ENCODE measurements around the gene FOXB2.
"Not testable (repeated sequence)": the region's sequence is repeated elsewhere in the genome, so short reads cannot be mapped to it uniquely, and the experiment has no call there.

The FOXB2 gene

DNA sequence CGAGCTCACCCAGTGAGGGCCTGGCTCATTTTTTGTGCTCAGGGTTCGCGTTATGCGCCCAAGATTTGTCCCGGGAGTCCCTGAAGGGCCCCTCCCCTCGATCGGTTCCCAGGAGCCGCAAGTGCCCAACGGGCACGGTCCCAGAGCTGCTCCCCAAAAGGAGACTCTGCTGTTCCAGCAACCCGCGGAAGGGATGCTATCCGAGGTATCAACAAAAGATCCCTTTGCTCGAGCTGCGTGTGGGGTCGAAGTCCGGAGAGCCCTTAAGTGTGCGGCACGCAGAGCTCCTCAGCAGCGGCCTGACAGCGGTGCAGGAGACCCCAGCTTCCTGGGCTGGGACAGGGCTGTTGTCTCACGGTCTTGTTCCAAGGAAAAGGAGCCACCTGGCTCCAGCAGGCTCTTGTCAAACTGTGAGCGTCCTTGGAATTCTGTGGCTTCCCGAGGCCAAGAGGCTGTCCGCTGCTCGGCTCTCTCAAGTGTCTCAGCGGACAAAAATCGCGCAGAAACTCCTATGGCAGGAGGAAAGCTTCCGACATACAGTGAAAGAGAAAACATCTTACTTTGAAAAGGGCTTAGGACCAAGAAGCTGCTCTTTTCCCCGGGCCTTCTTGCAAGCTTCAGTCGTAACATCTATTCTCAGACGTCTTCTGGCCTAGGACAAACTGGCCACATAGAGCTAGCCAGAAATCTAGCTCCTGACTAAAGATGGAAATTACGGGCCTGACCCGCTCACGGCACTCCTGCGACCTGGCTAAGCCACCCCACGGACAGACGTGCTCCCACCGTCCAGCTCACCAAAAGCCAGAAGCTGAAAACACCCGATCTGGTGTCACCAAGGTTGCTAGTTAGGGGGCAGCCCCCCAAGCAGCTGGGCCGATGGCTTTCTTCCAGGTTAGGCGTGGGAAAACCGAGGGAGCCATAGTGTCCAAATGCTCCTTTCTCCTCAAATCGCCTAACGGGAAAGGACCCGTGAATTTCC, 2.6 kb upstream of the FOXB2 start:
- DNase-seq (ENCODE audit: low spot score), result no peak

GRCh38 chr9:77017505-77017894, 2.0 kb upstream of the FOXB2 start:
- no peak for DNase-seq (ENCODE audit: low spot score)

DNA sequence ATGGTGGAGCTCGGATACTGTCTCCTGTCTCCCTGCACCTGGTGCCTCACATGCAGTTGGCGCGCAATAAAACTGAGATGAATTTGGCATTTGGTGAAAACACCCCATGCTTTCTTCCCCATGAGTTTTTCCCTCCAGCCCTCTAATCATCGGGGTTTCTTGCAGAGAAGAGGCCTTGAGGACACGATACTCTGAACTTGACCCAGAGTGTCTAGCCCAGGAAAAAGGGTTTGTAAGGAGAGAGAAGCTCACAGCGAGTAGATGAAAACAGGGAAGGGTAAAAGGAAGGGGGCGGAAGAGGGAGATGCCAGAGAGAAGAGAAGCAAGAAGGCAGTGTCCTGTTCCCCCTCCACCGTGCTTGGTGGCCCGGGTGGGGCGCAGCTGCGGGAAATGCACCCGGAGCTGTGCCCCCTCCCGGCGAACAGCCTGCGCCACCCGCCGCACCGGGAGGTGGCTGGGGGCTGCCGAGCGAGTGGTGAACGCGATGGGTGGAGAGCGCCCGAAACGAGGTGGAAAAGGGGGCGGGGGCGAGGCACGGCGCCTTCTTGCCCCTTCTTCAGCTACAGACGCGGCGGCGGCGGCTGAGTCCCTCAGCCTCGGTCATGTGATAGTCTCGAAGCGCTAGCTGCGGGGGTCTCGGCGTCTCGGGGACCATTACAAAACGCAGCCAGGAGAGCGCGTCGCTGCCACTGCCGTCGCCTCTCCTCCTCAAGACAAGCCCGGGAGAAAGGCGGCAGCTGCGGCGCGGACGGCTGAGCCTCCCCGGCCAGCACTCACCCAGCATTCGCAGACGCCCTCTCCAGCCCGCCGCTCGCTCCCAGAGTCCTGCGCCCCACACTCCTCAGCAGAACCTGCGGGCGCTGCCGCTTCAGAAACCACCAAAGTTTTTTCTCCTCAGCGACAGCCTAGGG, 1.1 kb upstream of the FOXB2 start:
- DNase-seq (ENCODE audit: low spot score), result no peak

DNA sequence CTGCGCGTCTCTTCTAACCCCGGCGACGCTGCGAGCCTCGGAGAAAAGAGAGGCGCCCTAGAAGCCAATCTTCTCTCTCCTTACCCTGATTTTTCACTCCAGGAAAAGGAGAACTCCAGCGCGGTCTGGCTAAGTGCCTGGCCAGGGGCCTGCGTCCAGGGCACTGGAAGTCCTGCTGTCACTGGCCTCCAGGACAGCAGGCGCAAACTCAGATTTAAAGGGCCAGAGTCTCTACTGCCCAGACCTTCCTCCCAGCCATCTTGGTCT, 553 bp upstream of the FOXB2 start:
- DNase-seq (ENCODE audit: low spot score), result no peak

- no peak for DNase-seq (ENCODE audit: low spot score)
These were observed 514 bp downstream of the FOXB2 start for GRCh38 chr9:77019926-77020412.

GRCh38 chr9:77020413-77021290, 1.2 kb downstream of the FOXB2 start:
- no peak for DNase-seq (ENCODE audit: low spot score)

DNA sequence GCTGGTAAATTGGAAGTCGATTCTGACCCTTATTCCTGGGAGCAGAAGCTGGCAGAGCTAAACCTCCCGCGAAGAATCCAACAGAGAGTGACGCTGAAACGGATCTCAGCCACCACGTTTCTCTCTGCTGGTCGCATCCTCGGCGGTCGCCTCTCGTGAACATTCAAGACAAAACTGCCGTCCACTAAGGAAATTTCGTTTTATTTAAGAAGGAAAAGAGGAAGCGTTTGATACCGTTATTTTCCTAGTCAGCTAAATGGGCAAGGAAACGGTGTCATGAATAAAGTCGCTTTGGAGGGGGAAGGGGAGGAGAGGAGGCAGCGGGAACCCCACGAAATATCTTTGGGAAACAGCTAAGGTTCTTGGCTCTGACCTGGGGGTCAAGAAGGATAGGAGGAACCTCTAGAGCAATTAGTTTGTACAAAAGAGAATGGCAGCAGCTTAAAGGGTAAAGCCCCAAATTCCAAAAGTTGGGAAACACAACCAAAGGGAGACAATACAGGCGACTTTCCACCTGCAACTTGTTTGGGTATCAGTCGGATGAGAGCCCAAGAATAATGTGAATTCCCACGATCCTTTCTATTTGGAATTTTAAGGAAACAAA, 1.9 kb downstream of the FOXB2 start:
- no peak for DNase-seq (ENCODE audit: low spot score)

DNA sequence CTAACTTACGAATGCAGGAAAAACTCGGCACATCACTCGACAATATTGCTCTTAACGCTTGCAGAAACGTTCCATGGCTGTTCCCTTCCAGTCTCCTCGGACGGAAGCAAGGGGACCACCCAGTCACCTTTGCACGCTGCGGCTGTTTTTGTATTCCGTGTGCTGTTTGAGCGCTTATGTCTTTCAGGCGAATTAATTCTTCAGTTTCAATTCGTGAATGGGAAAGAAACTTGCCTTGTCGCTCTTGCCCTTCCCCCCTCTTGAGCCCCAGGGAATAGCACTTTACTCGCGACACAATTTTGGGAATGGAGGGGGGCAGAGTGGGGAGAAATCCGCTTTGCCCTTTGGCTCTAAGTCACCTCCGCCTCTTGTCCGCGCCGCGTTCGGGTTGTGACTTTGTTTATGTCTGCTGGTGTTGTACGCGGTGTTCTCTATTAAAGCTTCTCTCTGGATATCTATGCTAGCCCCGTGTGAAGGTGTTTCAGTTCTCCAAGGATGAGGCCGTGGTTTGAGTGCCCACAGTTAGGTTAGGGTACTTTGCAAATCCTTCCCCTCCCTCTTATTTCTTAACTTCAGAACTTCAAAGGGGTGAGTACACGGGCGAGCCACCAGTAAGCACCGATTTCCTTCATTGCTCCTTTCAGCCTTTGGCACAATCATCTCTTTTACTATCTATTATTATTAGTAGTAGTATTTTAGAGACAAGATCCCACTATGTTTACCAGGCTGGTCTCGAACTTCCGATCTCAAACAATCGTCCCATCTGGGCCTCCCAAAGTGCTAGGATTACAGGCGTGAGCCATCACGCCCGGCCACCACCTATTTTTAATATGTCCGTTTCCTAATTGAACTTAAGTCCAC, 2.7 kb downstream of the FOXB2 start:
- no peak for DNase-seq (ENCODE audit: low spot score)

DNA sequence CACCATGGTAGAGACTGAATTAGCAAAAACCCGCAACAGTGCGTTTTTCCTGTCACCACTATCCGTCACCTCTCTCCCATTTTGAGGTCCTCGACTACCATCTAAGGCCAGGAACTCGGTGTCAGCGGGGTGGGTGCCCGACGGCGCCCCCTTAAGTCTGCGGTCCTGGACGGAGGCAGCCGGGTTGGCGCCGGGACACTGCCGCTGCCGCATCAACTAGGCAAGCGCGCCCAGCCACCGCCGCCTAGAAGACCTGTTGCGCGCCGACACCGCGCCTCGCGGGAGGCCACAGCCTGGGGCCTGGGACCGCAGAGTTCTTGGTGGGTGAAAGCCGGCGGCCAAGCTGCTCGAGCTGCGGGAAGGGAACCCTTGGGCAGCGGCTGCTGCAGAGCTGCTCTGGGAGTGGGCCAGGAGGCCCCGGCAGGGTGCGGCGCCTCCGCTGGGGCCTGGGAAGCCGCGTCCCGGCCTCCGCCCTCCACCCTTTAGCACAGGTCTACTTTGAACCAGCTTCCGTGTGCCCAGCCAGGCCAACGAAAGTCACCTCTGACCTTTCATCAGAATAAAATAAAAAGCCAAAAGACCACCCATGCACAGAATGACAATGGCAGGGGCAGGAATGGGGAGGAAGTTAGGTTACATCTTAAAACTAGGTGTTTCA, 3.5 kb downstream of the FOXB2 start:
- DNase-seq (ENCODE audit: low spot score), result no peak

DNA sequence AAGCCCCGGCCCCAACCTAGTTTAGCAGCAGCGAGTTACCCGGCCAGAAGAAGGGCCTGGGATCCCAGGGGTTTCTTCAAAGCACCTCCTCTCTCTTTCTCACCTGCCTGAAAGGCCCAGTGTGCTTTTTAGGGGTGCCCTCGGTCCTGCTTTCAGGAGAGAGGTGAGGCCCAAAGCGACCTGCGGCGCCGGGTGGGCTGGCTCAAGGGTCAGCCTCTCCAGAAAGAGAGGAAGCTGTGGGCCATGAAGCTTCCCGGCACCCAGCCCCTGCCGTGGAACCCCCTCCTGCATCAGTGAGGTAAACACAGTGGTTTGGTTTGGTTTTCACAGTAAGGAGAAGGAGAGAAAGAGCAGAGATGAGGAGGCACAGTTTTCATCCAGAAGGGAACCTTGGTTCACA, 4.3 kb downstream of the FOXB2 start:
- no peak for DNase-seq (ENCODE audit: low spot score)

DNA sequence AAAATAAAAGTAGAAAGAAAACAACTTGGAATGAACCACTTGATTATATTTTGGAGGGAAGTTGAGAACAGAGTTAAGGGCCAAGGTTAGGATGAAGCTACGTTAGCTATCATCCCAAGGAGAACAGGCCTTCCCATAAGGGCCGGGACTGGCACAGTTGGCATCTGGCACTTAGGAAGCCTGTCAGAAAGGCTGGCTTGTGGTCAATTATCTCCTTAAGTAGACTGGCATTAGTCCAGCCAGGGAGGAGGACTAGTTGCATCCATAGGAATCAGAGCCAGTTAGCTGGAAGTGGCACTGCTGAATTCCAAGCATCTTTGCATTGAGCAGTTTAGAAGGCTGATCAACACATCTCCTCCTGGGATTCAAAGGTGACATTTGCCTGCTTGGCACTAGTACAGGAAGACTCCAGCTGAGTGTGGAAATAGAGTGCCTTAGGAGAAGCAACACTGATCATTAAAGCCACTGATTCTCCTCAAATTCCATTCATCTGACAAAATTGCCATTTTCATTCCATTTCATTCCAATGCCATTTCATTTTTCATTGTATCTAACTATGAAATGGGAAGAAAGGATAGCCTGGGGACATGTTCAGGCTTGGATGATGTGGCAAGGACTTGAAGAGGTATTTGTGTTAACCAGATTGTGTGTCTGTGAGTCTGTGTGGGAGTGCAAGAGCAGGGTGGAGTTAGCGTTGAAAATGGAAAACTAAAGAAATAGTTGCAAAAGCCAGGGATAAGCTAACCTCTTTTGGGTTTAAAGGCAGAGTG, 5.5 kb downstream of the FOXB2 start:
- DNase-seq (ENCODE audit: low spot score), result no peak

- no peak for DNase-seq (ENCODE audit: low spot score)
These were observed 9.0 kb downstream of the FOXB2 start for GRCh38 chr9:77028478-77028877.

DNA sequence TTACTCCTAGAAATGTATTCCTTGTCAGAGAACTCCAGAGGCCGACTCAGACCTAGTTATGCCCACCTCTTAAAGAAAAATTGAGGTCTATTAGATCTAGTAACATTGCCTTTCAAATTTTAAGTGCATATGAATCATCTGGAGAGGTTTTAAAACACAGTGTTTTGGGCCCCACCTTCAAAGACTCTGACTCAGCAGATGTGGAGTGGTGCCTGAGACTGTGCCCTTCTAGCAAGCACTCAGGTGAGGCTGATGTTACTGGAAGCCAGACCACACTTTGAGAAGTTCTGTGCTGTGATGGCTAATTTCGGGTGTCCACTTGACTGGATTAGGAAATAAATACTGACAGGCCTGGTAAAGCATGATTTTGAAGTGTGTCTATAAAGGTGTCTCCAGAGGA, 10.6 kb downstream of the FOXB2 start:
- no peak for DNase-seq (ENCODE audit: low spot score)

- DNase-seq (ENCODE audit: low spot score), result no peak
These were observed 19.0 kb downstream of the FOXB2 start for GRCh38 chr9:77038281-77039036.

DNA sequence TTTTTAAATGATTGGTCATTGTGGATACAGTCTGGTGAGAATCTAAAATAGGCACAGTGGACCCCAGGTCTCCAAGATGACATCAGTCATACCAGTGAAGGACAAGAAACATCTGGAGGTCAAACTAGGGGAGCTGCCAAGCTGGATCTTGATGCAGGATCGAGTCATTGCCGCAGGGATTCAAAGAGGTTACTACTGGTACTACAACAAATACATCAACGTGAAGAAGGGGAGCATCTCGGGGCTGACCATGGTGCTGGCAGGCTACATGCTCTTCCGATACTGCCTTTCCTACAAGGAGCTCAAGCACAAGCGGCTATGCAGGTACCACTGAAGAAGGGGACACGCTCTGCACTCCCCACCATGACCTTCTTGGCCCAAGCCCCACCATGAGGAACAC, 20.9 kb downstream of the FOXB2 start:
- DNase-seq (ENCODE audit: low spot score), result no peak

GRCh38 chr9:77043743-77044142, 24.3 kb downstream of the FOXB2 start:
- not testable (repeated sequence) for DNase-seq (ENCODE audit: low spot score)

DNA sequence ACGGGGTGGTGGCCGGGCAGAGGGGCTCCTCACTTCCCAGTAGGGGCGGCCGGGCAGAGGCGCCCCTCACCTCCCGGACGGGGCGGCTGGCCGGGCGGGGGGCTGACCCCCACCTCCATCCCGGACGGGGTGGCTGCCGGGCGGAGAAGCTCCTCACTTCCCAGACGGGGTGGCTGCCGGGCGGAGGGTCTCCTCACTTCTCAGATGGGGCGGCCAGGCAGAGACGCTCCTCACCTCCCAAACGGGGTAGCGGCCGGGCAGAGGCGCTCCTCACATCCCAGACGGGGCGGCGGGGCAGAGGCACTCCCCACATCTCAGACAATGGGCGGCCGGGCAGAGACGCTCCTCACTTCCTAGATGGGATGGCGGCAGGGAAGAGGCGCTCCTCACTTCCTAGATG, 41.2 kb downstream of the FOXB2 start:
- not testable (repeated sequence) for DNase-seq (ENCODE audit: low spot score)

GRCh38 chr9:77063645-77064285, 44.3 kb downstream of the FOXB2 start:
- DNase-seq (ENCODE audit: low spot score), result no peak

Measured in NAMALWA (cell line).